Stimulated activated CD8-positive, alpha-beta memory T cell treated with anti-CD3 and anti-CD28 coated beads, Interleukin-12 subunit alpha, Interleukin-12 subunit beta, amount 100 ng/mL, for 4 hours (primary cell): ENCODE measurements around the gene RBMS1.
A peak's percentile ranks its signal among the peaks of the same experiment; 100 is the strongest.
"Not testable (repeated sequence)": the region's sequence is repeated elsewhere in the genome, so short reads cannot be mapped to it uniquely, and the experiment has no call there.

Experiments used
- DNase-seq: peaks from one replicate; pipeline ENCODE4 v3.0.0-alpha.2; 2020; ENCODE audit warnings: low read depth

The RBMS1 gene

DNA sequence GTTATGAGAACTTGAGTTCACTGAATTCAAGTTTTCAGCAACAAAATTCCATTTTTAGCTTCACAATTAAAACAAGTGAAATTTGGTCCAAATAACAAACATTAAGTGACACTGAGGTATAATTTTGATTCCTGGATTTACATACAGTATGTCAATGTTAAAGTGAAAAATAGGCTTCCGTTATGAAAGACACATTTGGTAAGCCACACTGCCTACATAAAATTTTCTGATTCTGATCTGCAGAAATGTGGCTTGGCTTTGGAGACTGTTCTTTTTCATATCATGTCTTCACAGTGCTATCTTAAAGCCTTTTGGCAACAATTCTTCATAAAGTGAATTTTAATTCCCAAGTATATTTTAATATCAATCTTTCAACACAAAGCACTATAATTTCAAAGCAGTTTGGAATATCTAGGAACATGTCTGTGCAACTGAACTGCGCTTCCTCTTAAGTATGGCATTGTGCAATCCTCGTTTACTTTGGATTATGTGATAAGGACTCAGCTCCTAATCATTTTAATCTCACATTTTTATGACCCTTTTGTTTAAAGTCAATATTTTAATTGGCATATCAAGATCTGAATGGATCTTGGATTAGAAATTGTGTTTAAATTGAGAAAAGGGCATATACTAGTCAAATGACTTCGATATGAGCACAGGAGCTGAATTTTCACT, 60.0 kb downstream of the RBMS1 start:
- DNase-seq, result no peak

GRCh38 chr2:160432633-160433032, 61.0 kb downstream of the RBMS1 start:
- no peak for DNase-seq

DNA sequence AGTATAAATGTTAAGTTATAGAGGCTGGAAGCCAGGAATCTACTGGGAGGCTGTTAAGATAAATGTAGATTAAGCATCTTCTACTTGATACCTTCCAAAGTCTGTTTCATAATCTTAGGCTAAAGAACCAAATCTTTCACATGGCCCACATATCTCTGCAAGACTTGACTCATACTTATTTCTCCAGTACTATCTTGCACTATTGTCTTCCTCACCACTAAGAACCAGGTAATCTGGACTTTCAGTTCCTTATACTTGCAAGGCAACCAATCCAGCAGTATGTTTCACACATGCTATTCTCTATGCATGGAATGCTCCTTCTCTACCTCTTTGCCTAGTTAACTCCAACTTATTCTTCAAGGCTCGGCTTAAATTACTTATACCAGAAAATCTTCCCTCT, 62.2 kb downstream of the RBMS1 start:
- no peak for DNase-seq

GRCh38 chr2:160430001-160430344, 63.6 kb downstream of the RBMS1 start:
- no peak for DNase-seq

DNA sequence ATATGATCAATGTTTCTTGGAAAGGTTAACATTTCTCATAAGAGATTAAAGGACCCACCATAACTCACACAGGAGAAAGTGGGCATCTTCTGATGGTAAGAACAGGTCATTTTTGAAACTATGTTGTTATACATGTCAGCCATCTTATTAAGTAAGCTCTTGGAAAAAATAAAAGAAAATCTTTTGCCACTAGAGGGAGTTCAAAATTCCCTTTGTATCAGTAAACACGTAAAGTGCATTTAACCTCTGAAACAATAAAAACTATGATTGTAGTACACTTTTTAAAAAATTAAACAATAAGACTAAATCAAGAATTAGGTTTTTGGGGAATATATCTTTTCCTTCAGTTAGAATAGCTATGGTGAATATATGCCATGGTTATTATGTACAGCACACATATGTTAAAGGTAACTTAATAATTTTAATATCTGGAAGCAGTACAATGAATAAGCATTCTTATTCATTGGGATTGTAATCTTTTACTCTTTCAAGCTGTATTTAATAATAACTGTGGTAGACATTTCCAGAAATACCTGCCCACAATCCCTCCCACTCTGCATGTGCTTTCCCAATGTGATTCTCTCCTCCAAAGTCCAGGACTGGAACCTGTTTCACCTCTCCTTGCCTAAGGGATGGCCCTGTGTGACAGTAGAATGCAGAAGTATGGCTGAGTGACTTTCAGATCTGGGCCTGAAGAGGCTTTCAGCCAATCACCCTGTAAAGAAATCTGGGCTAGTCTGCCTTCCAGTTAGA, 64.2 kb downstream of the RBMS1 start:
- no peak for DNase-seq

DNA sequence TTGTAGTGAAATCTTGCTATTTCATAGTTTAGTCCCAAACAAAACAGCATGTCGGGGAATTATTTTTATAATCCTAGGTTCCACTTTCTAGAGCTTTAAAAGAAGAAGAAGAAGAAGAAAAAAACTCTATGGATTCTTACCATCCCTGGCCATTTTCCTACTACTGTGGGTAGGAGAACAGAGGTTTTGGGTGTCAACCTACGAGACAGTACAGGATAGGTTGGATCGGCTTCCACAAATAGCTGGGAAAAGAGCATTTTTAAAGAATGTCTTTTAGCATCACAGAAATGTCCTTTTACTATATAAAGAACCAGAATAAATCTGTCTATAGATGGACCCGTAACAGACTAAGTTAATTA, 65.2 kb downstream of the RBMS1 start:
- DNase-seq, result no peak

DNA sequence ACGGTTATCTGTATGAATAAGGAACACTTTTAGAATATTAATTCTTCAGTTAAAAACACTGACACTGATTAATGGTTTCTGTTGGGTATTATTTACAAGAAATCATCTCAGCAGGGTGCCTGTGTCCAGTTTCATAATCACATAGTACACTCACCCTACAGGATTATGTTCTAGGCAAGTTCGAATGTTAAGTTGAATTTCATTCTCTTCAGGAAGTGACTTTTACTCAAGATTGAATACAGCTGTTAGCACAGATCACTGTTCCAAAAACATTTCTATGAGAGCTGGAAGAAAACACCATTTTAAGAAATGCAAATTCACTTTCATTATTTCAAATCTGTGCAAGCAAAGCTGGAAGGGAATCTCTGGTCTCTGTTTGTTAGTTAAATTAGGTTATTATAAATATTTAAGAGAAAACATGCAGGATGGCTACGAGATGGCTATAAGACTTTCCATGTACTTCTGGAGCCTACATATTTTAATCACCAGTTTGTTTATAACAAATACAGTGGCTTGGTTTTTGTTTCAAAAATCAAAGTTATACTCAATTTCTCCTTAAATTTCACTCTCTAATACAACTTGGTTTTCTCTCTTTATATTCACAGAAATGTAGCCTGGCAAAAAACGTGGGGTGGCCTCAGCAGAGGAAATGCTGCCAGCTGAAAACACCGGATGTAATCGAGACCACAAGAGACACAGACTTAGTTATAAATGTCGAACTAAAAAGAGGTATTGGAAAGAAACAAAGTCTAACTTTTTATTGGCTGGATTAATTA, 65.8 kb downstream of the RBMS1 start:
- DNase-seq, result peak; percentile 22

- no peak for DNase-seq
Measured at GRCh38 chr2:160426604-160427003, 67.0 kb downstream of the RBMS1 start.

DNA sequence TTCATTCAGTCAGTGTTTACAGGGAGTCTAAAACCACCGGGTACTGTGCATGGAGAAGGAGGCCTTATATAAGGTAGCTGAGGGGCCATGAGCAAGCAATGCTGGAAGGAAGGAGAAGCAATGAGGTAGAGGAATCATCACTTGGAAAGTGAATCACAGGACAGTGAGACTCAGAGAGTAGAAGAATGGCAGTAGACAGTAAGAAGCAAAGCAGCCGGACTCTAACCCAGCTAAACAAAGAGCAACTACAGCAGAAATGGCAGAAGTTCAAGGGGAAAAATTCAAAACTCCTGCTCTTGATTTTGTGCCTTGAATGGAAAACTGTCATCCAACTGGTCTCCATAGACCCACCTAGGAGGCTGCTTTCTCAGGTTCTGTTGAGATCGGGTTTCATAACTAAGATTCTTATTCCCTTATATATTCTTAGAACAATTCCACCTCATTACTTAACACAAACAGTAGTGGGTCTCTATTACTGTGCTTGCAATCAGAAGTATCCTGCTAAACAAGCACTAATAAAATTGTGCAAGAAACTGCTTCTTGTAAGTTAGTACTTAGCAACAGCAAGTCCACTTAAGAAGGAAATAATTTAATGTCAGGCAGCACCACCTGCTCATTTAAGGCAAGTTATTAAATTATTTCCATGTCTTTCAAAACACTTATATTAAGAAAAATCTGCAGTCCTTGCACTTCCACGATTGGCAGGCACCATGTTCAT, 68.0 kb downstream of the RBMS1 start:
- DNase-seq, result no peak

DNA sequence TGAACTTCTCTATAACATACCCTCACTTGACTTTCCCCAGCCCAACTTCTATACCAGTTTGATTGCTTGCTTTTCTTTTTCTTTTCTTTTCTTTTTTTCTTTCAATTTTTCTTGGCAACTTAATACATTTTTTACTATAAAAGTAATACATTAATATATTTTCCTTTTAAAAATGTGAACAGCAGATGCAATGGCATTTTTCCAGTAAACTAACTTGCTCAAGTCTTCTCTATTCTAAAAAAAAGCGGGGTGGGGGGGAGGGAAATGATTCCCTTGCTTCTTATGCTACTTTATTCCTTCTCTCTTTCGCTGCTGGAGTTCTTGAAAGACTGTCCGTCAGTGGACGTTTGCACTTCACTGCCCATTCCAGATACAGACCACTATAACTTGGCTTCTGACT, 70.5 kb downstream of the RBMS1 start:
- DNase-seq, result no peak

DNA sequence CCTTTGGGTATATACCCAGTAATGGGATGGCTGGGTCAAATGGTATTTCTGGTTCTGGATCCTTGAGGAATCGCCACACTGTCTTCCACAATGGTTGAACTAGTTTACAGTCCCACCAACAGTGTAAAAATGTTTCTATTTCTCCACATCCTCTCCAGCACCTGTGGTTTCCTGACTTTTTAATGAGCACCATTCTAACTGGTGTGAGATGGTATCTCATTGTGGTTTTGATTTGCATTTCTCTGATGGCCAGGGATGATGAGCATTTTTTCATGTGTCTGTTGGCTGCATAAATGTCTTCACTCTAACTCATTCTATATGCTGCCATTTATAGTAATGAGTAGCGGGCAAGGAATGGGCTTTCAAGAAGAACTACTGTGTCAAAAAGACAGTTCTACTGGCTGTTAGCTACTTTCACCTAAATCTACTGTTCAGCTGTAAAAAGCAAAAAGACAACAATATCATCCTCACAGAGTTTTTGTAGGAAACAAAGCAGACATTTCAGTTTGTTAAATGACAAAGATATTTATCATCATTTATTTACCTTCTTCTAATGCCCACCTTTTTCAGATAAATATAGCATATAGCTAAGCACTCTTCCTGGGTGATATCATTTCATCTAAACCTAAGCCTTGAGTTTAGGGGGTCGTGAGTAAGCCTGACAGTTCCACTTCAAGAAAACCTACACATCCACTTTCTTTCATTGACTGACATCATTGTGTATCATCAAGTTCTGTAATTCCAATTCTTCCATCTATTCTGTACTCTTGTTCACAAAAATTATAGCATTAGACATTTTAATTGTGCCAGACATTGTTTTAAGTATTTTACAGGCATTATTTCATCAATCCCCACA, 71.7 kb downstream of the RBMS1 start:
- not testable (repeated sequence) for DNase-seq

DNA sequence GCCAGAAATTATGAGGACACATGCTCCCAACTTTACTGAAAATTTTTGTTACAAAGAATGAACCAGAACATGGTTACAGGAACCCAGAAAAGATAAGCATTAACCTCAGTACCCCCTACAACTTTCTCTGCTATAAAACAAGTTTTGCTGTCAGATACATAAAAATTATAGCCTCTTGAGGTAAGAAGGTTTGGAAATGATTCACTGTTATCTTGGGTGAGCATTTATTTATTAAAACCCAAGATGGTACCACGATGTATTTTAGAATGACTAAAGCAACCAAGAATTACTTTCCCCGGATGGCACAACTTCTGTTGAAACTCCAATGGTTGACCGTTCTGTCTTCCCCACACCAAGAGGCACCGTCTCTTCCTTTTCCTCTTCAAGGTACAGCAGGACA, 72.9 kb downstream of the RBMS1 start:
- no peak for DNase-seq

DNA sequence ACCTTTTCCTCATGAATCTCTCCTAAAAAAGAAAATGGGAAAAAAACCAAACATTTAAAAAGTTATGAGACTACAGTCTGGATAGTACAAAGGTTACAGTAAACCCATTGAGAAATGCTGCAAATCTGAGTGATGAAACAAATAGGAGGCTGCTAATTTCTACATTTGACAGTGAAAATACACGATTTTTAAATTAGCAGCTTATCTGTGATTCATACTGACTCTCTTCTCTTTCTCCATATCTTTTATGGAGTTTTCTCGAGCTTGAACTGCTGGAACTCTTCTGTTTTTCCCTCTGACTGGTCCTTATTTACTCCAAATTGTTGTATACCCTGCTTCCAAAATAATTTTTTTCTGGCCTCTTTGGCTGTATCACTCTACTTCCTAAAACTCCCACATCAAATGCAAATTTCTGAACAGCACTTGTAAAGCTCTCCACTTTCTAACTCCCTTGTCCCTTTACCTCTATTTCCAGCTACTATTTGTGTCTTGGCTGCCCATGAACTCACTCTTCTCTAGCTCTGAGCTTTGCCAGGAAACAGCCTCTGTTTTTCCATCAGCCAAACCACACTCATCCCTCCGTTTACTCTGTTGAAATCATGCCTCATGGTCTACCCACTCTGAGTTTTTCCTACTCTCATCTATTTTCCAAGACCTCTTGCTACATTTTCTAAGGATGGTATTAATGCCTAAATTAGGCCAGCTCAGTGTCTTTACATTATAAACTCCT, 73.7 kb downstream of the RBMS1 start:
- no peak for DNase-seq

DNA sequence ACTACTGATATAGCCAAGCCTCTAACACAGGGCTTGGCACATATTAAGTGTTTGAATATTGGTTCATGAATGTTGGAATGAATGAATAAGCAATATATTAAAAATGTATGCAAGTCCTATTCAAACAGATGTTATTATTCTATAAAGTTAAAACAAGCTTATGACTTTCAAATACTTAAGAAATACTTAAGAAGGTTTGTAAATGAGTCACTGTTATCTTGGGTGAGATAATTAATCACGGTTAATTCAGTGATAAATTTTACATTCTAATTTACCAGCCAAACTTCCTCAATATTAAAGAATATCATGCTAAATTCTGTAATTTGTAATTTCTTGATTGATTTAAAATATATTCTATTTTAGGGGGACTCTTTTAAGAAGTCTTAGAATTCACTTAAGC, 74.8 kb downstream of the RBMS1 start:
- DNase-seq, result no peak

DNA sequence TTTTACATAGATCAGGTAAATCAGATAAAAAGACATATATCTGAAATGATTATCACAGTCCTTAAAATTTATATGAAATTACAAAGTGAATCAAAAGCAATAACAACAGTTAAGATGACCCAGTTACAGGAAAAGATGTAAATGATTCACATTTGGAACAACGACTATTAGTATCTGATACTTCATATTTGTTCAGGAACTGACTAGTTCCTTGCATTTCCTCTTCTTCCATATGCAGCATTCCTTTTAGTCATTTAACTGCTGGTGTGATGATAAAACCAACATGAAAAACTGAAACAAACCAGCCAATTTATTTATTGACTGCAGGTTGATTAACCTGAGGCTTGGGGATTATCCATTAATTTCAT, 75.2 kb downstream of the RBMS1 start:
- no peak for DNase-seq

DNA sequence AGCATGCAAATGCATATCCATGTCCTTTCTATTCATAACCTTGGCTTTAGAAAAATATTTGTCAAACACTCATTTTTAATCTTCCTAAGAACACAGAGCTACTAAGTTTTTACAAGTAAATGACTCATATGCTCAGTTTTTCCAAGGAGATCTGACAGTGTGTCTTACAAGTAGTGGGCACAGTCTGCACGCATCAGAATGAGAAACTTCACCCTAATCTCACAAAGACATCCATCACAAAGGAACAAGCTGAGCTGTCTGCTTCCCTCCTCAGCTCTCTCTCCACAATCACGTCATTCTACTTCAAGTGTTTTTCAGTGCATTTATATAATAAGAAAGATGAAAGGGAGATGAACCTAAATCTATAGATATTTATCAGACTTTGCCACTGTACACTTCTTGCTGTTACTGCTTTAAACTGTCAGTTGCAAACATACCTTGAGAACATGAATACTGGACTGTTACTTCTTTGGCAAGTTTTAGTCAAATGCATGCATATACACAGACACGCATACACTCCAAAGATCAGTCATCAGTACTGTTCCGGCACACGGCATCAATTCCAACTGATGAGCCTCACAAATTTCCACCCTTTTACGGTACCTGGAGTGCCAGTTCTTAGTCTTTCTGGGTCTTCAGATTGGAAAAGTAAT, 75.7 kb downstream of the RBMS1 start:
- DNase-seq, result no peak

GRCh38 chr2:160415991-160416390, 77.6 kb downstream of the RBMS1 start:
- DNase-seq, result no peak

GRCh38 chr2:160411955-160412354, 81.7 kb downstream of the RBMS1 start:
- DNase-seq, result no peak

- DNase-seq, result no peak
Measured at GRCh38 chr2:160411167-160411566, 82.4 kb downstream of the RBMS1 start.

DNA sequence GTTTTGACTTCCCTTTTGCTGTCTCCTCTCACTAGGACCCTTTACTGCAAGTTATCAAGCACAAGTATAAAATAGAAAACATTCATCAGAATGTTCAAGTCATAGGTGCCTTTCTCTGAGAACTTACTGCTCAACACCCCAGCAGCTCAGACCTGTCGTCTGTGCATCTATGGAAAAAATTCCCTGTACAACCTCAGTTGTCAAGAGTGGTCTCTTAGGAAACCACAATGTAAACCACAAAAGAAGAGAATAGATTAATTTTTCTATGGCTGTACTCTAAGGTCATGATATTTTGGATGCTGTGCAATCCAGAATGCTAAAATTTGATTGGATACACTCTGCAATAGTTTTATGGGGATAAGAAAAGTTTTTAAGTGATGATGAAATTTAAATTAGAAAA, 84.1 kb downstream of the RBMS1 start:
- no peak for DNase-seq

GRCh38 chr2:160408959-160409291, 84.7 kb downstream of the RBMS1 start:
- no peak for DNase-seq
